ENCODE measurements around the gene RNF39.
"Not testable (repeated sequence)": the region's sequence is repeated elsewhere in the genome, so short reads cannot be mapped to it uniquely, and the experiment has no call there.

The RNF39 gene

DNA sequence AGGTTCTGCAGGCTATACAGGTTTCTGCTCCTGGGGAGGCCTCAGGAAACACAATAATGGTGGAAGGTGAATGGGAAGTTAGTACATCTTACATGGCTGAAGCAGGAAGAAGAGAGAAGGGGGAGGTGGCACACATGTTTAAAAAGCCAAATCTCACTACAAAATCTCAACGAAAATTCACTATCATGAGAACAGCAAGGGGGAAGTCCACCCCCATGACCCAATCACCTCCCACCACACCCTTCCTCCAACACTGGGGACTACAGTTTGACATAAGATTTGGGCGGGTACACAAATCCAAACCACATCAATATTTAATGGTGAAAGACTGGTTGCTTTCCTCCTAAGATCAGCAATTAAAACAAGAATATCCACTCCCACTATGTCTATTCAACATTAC lies 28.3 kb downstream of the RNF39 start:
- Histone ChIP-seq H3K27ac (ENCODE audit: low read depth, low read length) (no peak overlapping the region), H3K9me3 (ENCODE audit: low read length) (no peaks in the 10 kb centered on the region), H3K4me1 (ENCODE audit: insufficient read depth, low read length) (no peaks in the 10 kb centered on the region), H3K36me3 (ENCODE audit: insufficient read depth, low read length) (no peaks in the 10 kb centered on the region), H3K27me3 (ENCODE audit: control insufficient read depth in 1 of 2, insufficient read depth in 2 of 2, low read length in 2 of 2) (no peaks in the 10 kb centered on the region), H3K4me3 (ENCODE audit: low read depth in 1 of 2, low read length in 2 of 2) (no peak overlapping the region), H3K9ac (ENCODE audit: low read length) (no peak overlapping the region)

DNA sequence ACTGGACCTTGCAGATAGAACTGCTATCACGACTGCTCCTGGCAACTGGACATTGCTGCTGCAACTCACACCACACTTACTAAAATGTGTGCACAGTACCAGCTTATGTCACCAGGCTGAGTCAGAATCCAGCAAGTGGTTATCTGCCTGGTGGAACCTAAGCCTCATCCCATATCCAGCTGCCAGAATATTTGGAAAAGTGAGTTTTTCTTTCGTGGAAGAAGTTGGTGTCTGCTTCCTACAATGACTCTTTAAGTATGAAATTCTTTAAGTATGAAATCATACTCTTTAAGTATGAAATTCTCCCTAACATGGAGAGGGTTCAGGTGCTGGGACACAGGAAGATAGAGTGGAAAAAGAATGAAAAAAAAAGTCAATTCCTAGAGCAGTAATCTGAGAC lies 30.9 kb downstream of the RNF39 start:
- Histone ChIP-seq H3K27me3 (ENCODE audit: control insufficient read depth in 1 of 2, insufficient read depth in 2 of 2, low read length in 2 of 2) (no peaks in the 10 kb centered on the region), H3K27ac (ENCODE audit: low read depth, low read length) (no peak overlapping the region), H3K9me3 (ENCODE audit: low read length) (no peaks in the 10 kb centered on the region), H3K4me1 (ENCODE audit: insufficient read depth, low read length) (no peaks in the 10 kb centered on the region), H3K4me3 (ENCODE audit: low read depth in 1 of 2, low read length in 2 of 2) (no peak overlapping the region), H3K9ac (ENCODE audit: low read length) (no peak overlapping the region), H3K36me3 (ENCODE audit: insufficient read depth, low read length) (no peaks in the 10 kb centered on the region)

DNA sequence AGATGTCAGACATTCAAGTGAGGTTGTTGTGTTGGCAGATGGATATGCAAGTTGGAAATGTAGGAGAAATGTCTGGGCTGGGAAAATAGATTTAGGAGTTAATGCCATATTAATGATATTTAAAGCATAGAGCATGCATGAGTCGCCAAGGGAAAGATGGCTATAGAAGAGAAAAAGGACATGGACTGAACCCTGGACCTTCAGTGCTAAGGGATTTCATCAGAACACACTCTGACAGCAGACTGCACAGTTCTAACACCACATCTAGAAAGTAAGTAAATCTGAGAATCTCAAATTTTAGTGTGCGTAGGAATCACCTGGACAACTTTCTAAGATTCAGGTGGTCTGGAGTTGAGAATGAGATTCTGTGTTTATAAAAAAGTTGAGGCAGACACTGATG lies 31.8 kb downstream of the RNF39 start:
- H3K9ac ChIP-seq (ENCODE audit: low read length) = no peak overlapping the region
- no peak overlapping the region for H3K4me3 ChIP-seq (ENCODE audit: low read depth in 1 of 2, low read length in 2 of 2)
- H3K27me3 ChIP-seq (ENCODE audit: control insufficient read depth in 1 of 2, insufficient read depth in 2 of 2, low read length in 2 of 2) = no peaks in the 10 kb centered on the region
- no peaks in the 10 kb centered on the region for H3K9me3 ChIP-seq (ENCODE audit: low read length)
- no peaks in the 10 kb centered on the region for H3K36me3 ChIP-seq (ENCODE audit: insufficient read depth, low read length)
- H3K4me1 ChIP-seq (ENCODE audit: insufficient read depth, low read length) = no peaks in the 10 kb centered on the region
- H3K27ac ChIP-seq (ENCODE audit: low read depth, low read length) = no peak overlapping the region

DNA sequence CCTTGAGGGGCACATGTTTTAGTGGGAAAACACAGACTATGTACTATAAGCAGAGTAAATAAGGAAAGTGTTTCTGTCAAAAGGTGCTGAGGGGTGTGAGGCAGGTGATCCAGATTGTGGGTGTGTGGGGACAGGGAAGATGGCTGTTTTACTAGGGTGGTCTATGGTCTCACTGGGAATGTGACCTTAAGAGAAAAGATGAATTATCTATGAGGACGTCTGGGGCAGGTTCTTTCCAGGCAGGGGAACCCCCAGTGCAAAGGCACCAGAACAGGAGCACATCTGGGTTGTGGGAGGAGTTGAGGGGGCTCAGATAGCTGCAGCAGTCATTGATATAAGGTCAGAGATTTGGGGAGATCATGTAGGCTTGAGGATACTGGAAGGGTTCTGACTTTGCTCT lies 32.7 kb downstream of the RNF39 start:
- H3K36me3 ChIP-seq (ENCODE audit: insufficient read depth, low read length) = no peaks in the 10 kb centered on the region
- no peak overlapping the region for H3K4me3 ChIP-seq (ENCODE audit: low read depth in 1 of 2, low read length in 2 of 2)
- no peaks in the 10 kb centered on the region for H3K27me3 ChIP-seq (ENCODE audit: control insufficient read depth in 1 of 2, insufficient read depth in 2 of 2, low read length in 2 of 2)
- H3K4me1 ChIP-seq (ENCODE audit: insufficient read depth, low read length) = no peaks in the 10 kb centered on the region
- H3K27ac ChIP-seq (ENCODE audit: low read depth, low read length) = no peak overlapping the region
- no peak overlapping the region for H3K9ac ChIP-seq (ENCODE audit: low read length)
- no peaks in the 10 kb centered on the region for H3K9me3 ChIP-seq (ENCODE audit: low read length)

DNA sequence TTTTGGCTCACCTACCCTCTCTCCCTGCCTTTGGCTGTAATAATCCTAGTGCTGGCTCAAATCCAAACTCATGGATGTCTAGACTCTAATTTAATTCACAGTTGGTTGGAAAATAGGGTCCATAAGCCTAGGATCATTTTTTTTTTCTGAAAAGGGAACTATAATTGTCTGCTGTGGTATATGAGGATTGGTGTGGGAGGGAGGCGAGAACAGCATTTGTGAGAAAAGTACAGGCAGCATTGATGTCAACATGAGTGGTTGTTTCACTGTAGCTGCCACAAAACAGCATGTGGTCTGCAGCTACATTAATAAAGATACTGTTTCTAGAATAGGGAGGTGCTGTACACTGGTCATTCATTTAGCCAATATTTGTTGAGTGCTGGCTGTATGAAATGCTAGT lies 33.1 kb downstream of the RNF39 start:
- Histone ChIP-seq H3K9me3 (ENCODE audit: low read length) (no peaks in the 10 kb centered on the region), H3K4me1 (ENCODE audit: insufficient read depth, low read length) (no peaks in the 10 kb centered on the region), H3K27me3 (ENCODE audit: control insufficient read depth in 1 of 2, insufficient read depth in 2 of 2, low read length in 2 of 2) (no peaks in the 10 kb centered on the region), H3K36me3 (ENCODE audit: insufficient read depth, low read length) (no peaks in the 10 kb centered on the region), H3K27ac (ENCODE audit: low read depth, low read length) (no peak overlapping the region), H3K4me3 (ENCODE audit: low read depth in 1 of 2, low read length in 2 of 2) (no peak overlapping the region), H3K9ac (ENCODE audit: low read length) (no peak overlapping the region)

DNA sequence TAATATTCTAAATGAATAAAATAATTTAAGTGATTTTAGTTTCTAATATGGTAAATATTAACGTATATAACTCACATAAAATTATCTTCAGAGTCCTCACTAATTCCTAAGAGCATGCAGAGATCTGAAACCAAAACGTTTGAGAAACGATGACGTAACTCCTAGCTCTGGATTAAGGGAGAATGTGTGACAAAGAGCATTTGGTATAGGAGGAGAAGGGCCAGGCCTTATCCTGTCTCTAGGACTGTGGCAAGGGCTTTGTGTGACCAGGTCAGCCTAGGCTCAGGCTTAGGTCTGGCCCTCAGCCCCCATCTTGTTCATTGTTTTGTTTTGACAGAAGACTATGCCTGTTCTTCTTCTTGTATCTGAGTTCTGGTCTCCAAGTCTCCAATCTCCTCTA lies 33.7 kb downstream of the RNF39 start:
- no peak overlapping the region for H3K4me3 ChIP-seq (ENCODE audit: low read depth in 1 of 2, low read length in 2 of 2)

DNA sequence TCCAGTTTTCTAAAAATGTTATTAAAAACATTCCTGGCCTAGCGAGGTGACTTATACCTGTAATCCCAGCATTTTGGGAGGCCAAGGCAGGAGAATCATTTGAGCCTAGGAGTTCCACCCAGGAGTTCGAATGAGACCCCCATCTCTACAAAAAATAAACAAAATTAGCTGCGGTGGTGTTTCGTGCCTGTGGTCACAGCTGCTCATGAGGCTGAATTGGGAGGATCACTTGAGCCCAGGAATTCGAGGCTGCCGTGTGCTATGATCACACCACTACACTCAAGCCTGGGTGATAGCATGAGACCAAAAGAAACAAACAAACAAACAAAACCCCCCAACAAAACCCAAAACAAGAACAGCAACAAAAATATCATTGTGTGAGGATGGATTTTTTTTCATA lies 34.3 kb downstream of the RNF39 start:
- no peaks in the 10 kb centered on the region for H3K4me1 ChIP-seq (ENCODE audit: insufficient read depth, low read length)
- no peaks in the 10 kb centered on the region for H3K36me3 ChIP-seq (ENCODE audit: insufficient read depth, low read length)
- no peak overlapping the region for H3K27ac ChIP-seq (ENCODE audit: low read depth, low read length)
- H3K27me3 ChIP-seq (ENCODE audit: control insufficient read depth in 1 of 2, insufficient read depth in 2 of 2, low read length in 2 of 2) = no peaks in the 10 kb centered on the region
- no peak overlapping the region for H3K4me3 ChIP-seq (ENCODE audit: low read depth in 1 of 2, low read length in 2 of 2)
- H3K9me3 ChIP-seq (ENCODE audit: low read length) = no peaks in the 10 kb centered on the region
- no peak overlapping the region for H3K9ac ChIP-seq (ENCODE audit: low read length)

More for the DNA sequence above, 33.7 kb downstream of the RNF39 start:
- Histone ChIP-seq H3K27ac (ENCODE audit: low read depth, low read length) (no peak overlapping the region), H3K9me3 (ENCODE audit: low read length) (no peaks in the 10 kb centered on the region), H3K27me3 (ENCODE audit: control insufficient read depth in 1 of 2, insufficient read depth in 2 of 2, low read length in 2 of 2) (no peaks in the 10 kb centered on the region), H3K4me1 (ENCODE audit: insufficient read depth, low read length) (no peaks in the 10 kb centered on the region), H3K36me3 (ENCODE audit: insufficient read depth, low read length) (no peaks in the 10 kb centered on the region), H3K9ac (ENCODE audit: low read length) (no peak overlapping the region)

DNA sequence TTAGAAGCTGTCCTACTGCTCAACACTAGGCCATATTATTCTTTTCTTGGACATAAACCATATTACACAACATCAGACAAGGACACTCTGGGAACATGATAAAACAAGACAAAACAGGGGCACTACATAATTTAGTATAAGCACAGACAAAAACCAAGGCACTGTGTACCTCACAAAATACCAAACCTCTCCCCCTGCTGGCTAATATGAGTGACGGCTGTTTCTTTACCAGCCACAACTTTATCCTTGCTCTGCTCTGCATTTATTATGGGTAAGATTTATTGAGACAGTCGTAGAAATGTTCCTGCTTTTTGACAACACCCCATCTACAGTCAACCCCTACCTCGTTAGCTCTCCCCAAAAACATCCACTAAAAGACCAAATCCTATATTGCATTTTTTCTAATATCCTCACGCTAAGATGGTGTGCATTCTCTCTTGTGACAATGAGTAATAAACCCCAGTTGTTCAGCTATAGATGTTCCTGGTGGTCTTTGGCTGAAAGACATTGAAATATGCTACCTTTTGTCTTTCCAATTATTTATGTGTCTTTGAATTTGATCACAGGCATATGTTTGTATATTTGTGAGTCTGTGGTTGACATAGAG lies 38.3 kb downstream of the RNF39 start:
- H3K27me3 ChIP-seq (ENCODE audit: control insufficient read depth in 1 of 2, insufficient read depth in 2 of 2, low read length in 2 of 2) = no peaks in the 10 kb centered on the region
- H3K27ac ChIP-seq (ENCODE audit: low read depth, low read length) = no peak overlapping the region
- no peaks in the 10 kb centered on the region for H3K36me3 ChIP-seq (ENCODE audit: insufficient read depth, low read length)
- no peak overlapping the region for H3K9ac ChIP-seq (ENCODE audit: low read length)
- no peaks in the 10 kb centered on the region for H3K4me1 ChIP-seq (ENCODE audit: insufficient read depth, low read length)
- no peak overlapping the region for H3K4me3 ChIP-seq (ENCODE audit: low read depth in 1 of 2, low read length in 2 of 2)
- H3K9me3 ChIP-seq (ENCODE audit: low read length) = no peaks in the 10 kb centered on the region

DNA sequence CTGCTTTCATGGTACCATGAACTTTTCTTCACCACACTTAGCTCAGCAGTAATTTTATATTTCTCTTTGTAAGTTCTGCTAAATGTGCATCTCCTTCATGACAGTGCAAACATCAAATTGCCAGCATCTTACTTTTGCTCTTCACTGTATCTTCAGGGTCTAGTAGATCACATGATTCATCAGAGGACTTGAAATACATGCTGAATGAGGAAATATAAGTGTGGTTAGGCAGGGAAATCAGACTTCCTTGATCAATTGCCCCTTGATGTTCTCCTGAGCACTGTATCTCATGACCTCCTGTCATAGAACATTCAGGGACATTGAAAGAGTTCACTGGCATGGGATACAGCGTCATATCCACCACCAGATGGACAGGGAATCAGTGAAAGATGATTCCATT lies 39.8 kb downstream of the RNF39 start:
- Histone ChIP-seq H3K9ac (ENCODE audit: low read length) (no peak overlapping the region), H3K9me3 (ENCODE audit: low read length) (no peaks in the 10 kb centered on the region), H3K27me3 (ENCODE audit: control insufficient read depth in 1 of 2, insufficient read depth in 2 of 2, low read length in 2 of 2) (no peaks in the 10 kb centered on the region), H3K36me3 (ENCODE audit: insufficient read depth, low read length) (no peaks in the 10 kb centered on the region), H3K4me1 (ENCODE audit: insufficient read depth, low read length) (no peaks in the 10 kb centered on the region), H3K4me3 (ENCODE audit: low read depth in 1 of 2, low read length in 2 of 2) (no peak overlapping the region), H3K27ac (ENCODE audit: low read depth, low read length) (no peak overlapping the region)

DNA sequence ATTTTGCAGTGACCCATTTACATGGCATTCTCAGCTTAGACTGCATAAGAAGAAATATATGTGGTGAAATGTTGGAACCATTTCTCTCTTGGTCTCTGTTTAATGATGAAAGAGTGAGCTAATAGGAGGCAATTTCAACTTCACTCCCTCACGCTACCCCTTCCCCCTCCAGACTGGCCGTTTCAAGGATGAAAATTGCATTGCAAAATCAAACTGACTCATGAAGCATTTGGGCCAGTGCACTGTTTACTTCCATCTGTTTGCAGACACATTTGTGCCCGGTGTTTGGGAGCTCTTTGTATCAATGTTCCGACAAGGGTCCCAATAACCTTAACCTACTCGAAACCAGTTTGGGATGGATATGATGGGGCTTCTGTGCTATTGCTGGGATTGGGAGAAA lies 42.1 kb downstream of the RNF39 start:
- not testable (repeated sequence) for H3K27ac ChIP-seq (ENCODE audit: low read depth, low read length); H3K27me3 ChIP-seq (ENCODE audit: control insufficient read depth in 1 of 2, insufficient read depth in 2 of 2, low read length in 2 of 2); H3K4me1 ChIP-seq (ENCODE audit: insufficient read depth, low read length); H3K4me3 ChIP-seq (ENCODE audit: low read depth in 1 of 2, low read length in 2 of 2); H3K9ac ChIP-seq (ENCODE audit: low read length); H3K9me3 ChIP-seq (ENCODE audit: low read length); H3K36me3 ChIP-seq (ENCODE audit: insufficient read depth, low read length)

DNA sequence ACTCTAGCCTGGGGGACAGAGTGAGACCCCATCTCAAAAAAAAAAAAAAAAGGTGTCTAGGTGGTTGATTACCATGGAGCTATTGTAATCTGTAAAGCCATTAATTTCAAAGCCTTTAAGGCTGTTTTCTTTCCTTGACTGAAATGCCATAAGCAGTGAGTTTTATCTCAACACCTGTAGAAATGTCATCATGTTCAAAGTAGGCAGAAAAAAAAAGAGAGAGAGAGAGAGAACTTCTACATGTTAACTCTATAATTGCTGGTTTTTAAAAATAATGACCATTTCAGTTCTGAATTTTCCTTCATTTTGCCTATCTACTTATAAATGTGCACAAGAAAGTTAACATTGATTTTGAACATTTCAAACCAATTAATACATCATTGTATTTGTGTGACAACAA lies 44.2 kb downstream of the RNF39 start:
- no peaks in the 10 kb centered on the region for H3K36me3 ChIP-seq (ENCODE audit: insufficient read depth, low read length)
- no peak overlapping the region for H3K9ac ChIP-seq (ENCODE audit: low read length)
- H3K4me1 ChIP-seq (ENCODE audit: insufficient read depth, low read length) = no peaks in the 10 kb centered on the region
- no peak overlapping the region for H3K27ac ChIP-seq (ENCODE audit: low read depth, low read length)
- no peaks in the 10 kb centered on the region for H3K27me3 ChIP-seq (ENCODE audit: control insufficient read depth in 1 of 2, insufficient read depth in 2 of 2, low read length in 2 of 2)
- H3K9me3 ChIP-seq (ENCODE audit: low read length) = no peaks in the 10 kb centered on the region
- H3K4me3 ChIP-seq (ENCODE audit: low read depth in 1 of 2, low read length in 2 of 2) = no peak overlapping the region

DNA sequence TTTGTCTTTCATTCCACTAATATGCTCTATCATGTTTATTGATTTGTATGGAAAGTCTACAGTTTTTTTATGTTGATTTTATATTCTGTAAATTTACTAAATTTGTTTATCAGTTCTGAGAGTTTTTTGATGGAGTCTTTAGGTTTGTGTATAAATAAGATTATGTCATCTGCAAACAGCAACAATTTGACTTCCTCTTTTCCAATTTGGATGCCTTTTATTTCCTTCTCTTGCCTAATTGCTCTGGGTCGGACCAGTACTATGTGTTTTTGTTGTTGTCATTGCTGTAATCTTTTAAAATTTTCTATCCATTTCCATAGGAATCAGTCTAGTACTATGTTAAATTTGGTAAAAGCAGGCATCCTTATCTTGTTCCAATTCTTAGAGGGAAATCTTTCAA lies 46.0 kb downstream of the RNF39 start:
- no peaks in the 10 kb centered on the region for H3K9me3 ChIP-seq (ENCODE audit: low read length)
- H3K36me3 ChIP-seq (ENCODE audit: insufficient read depth, low read length) = no peaks in the 10 kb centered on the region
- H3K27me3 ChIP-seq (ENCODE audit: control insufficient read depth in 1 of 2, insufficient read depth in 2 of 2, low read length in 2 of 2) = no peaks in the 10 kb centered on the region
- H3K4me1 ChIP-seq (ENCODE audit: insufficient read depth, low read length) = no peaks in the 10 kb centered on the region
- H3K4me3 ChIP-seq (ENCODE audit: low read depth in 1 of 2, low read length in 2 of 2) = no peak overlapping the region
- H3K27ac ChIP-seq (ENCODE audit: low read depth, low read length) = no peak overlapping the region
- H3K9ac ChIP-seq (ENCODE audit: low read length) = no peak overlapping the region
